Vagina (tissue), 2 donors: ENCODE measurements around the gene LAMB3.

ENCODE experiments used
- POLR2A ChIP-seq, 2 donors: fragments of 450-650 bp; IDR thresholded peaks; one replicate each; pipeline ENCODE4 v1.6.1; 2017; ENCODE audit warnings: antibody characterized with exemption in 2 of 2, mild to moderate bottlenecking in 2 of 2, moderate library complexity in 2 of 2
- POLR2AphosphoS5 ChIP-seq, 2 donors: sonication (generic); formaldehyde crosslinking; IDR thresholded peaks; one replicate each; pipeline ENCODE4 v1.9.0; 2017; ENCODE audit warnings: antibody characterized with exemption in 2 of 2, mild to moderate bottlenecking in 2 of 2, low read depth in 1 of 2; ENCODE audit not compliant: insufficient read depth in 1 of 2
- TF ChIP-seq, protein P1 (sequence below), 3 experiments: fragments of 450-650 bp in 2 of 3; fragments of 200-600 bp in 1 of 3; sonication (generic) in 1 of 3; IDR thresholded peaks; one replicate each; pipeline ENCODE4 v1.5.1; 2017 to 2019; ENCODE audit warnings: antibody characterized with exemption in 3 of 3, mild to moderate bottlenecking in 2 of 3, moderate library complexity in 2 of 3

DNA sequence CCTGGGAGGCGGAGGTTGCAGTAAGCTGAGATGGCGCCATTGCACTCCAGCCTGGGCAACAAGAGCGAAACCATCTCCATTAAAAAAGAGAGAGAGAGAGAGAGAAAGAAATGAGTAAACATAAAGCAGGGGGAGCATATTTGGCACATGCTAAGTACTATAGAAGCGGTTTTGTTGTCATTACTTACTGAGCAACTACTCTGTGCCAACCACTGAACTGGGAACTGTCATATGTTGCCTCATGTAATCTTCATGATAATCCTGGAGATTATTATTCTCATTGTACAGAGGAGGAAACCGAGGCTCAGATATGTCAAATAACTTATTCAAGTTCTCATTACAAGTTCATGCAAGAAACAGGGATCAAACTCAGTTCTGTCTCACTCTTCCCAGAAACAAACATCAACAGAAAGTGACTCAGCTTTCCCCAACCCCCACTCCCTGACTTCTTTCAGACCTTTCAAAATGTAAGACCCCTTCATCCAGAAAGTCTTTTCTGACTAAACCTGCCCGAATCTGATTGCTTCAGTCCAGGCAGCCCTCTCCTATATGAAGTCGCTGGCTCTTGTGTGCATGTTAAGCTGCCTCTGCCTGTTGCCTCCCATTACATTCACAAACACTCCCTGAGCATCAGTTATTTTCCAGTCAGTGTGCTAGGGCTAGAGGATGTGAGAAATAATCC is 23.5 kb downstream of the LAMB3 start:
- TF ChIP-seq, protein P1, sequence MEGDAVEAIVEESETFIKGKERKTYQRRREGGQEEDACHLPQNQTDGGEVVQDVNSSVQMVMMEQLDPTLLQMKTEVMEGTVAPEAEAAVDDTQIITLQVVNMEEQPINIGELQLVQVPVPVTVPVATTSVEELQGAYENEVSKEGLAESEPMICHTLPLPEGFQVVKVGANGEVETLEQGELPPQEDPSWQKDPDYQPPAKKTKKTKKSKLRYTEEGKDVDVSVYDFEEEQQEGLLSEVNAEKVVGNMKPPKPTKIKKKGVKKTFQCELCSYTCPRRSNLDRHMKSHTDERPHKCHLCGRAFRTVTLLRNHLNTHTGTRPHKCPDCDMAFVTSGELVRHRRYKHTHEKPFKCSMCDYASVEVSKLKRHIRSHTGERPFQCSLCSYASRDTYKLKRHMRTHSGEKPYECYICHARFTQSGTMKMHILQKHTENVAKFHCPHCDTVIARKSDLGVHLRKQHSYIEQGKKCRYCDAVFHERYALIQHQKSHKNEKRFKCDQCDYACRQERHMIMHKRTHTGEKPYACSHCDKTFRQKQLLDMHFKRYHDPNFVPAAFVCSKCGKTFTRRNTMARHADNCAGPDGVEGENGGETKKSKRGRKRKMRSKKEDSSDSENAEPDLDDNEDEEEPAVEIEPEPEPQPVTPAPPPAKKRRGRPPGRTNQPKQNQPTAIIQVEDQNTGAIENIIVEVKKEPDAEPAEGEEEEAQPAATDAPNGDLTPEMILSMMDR (IDR thresholded peaks at IDR 0.05): no peak
- TF ChIP-seq POLR2A (IDR thresholded peaks at IDR 0.05) (no peak), POLR2AphosphoS5 (IDR thresholded peaks at IDR 0.05; ENCODE audit: insufficient read depth in 1 of 2, low read depth in 1 of 2) (no peak)
